Right lobe of liver (tissue), 6 donors: ENCODE data around the gene ARPC2. TPM values are rescaled to one million over a fixed set of nuclear protein-coding genes. Genes with fewer than 3 reads are reported as not detected.
A peak's percentile ranks its signal among the peaks of the same experiment; 100 is the strongest.

Experiments
- ATAC-seq, 4 donors: fragments of 200-7000 bp; cut with Tn5 transposase; one replicate each; pipeline ENCODE4 v1.9.1; 2020; ENCODE audit warnings: mild to moderate bottlenecking in 4 of 4, moderate library complexity in 4 of 4
- DNase-seq, 3 donors: peaks; one replicate each; pipeline ENCODE4 v3.0.0-alpha.2; 2020
- H3K27ac ChIP-seq, 3 donors: fragments of 200-600 bp; one replicate each; pipeline ENCODE4 v1.8.0; 2022
- H3K27me3 ChIP-seq, 2 donors: fragments of 200-600 bp; one replicate each; pipeline ENCODE4 v1.8.0; 2022
- H3K36me3 ChIP-seq, 4 donors: fragments of 200-600 bp; sonication (generic) in 1 of 4; one replicate each; pipeline versions ENCODE4 v1.5.1 to v1.8.0; 2017 to 2022; ENCODE audit warnings: control low read depth in 1 of 4
- H3K4me1 ChIP-seq, 4 donors: fragments of 200-600 bp; sonication (generic) in 1 of 4; one replicate each; pipeline versions ENCODE4 v1.5.1 to v1.8.0; 2017 to 2022; ENCODE audit warnings: control low read depth in 1 of 4
- H3K4me3 ChIP-seq, 3 donors: fragments of 200-600 bp; one replicate each; pipeline ENCODE4 v1.8.0; 2022
- H3K9me3 ChIP-seq, 4 donors: fragments of 200-600 bp; sonication (generic) in 1 of 4; one replicate each; pipeline versions ENCODE4 v1.5.1 to v1.8.0; 2017 to 2022; ENCODE audit warnings: control low read depth in 1 of 4
- POLR2A ChIP-seq: fragments of 450-650 bp; IDR thresholded peaks from one replicate; pipeline ENCODE4 v1.6.1; 2017; ENCODE audit warnings: antibody characterized with exemption, mild to moderate bottlenecking
- WGBS: methylation state at CpG from one replicate; pipeline ENCODE4 v1.1.6; 2018; ENCODE audit warnings: low coverage, low lambda C conversion rate; ENCODE audit not compliant: insufficient coverage; ENCODE audit errors: missing lambda C conversion rate; 5-methylcytosine and 5-hydroxymethylcytosine counted together
- intact Hi-C, 2 donors: fragments of 100-400 bp; cut with DNase I; formaldehyde crosslinking; loops; one replicate each; pipeline versions ENCODE4 v1.11.2 to v1.14.1; 2022
- total RNA-seq, 6 experiments: library from RNA; depleted of rRNA in 2 of 6; stranded (reverse); fragments of >200 nt in 2 of 6; fragmentation: NEBNext Ultra II Directional in 3 of 6; extraction: Animal tissue kit (Norgen Biotek cat#: 25700) in 3 of 6; gene quantifications; one replicate each; pipeline versions ENCODE4 v1.1.0 to v1.2.4, GENCODE V29; 2016 to 2023
- TF ChIP-seq, protein P1 (sequence below), 4 donors: fragments of 200-600 bp in 3 of 4; fragments of 450-650 bp in 1 of 4; IDR thresholded peaks; one replicate each; pipeline versions ENCODE4 v1.5.1 to v1.8.0; 2016 to 2022; ENCODE audit warnings: antibody characterized with exemption in 4 of 4, mild to moderate bottlenecking in 2 of 4
- donor health status: DM: no; HTN: yes; CAD: no.
- donor health status: DM: no; HTN: no; CAD: no.
- donor health status: DM: no; HTN: no; CAD: no.
- donor health status: DM: no; HTN: yes; CAD: no.
- donor health status: DM: no; HTN: yes; CAD: no.

The ARPC2 gene
- total RNA-seq, 6 experiments from 2014 or later = 54.9 to 110 (median 78.1) TPM

GRCh38 chr2:218293715-218294429 is 76.9 kb downstream of the ARPC2 start:
- Histone ChIP-seq H3K27ac (peak overlapping the region; percentile 95 to 100 (median 99)), H3K27me3 (no peaks in the 10 kb centered on the region), H3K36me3 (no peaks in the 10 kb centered on the region), H3K4me3 (no peak overlapping the region), H3K9me3 (no peaks in the 10 kb centered on the region), H3K4me1 (peaks cover 0 to 61% (median 28%) of the 10 kb centered on the region in 4 donors)
- 43% methylated on average over 5 of the region's 5 CpGs for WGBS
- TF ChIP-seq, protein P1, sequence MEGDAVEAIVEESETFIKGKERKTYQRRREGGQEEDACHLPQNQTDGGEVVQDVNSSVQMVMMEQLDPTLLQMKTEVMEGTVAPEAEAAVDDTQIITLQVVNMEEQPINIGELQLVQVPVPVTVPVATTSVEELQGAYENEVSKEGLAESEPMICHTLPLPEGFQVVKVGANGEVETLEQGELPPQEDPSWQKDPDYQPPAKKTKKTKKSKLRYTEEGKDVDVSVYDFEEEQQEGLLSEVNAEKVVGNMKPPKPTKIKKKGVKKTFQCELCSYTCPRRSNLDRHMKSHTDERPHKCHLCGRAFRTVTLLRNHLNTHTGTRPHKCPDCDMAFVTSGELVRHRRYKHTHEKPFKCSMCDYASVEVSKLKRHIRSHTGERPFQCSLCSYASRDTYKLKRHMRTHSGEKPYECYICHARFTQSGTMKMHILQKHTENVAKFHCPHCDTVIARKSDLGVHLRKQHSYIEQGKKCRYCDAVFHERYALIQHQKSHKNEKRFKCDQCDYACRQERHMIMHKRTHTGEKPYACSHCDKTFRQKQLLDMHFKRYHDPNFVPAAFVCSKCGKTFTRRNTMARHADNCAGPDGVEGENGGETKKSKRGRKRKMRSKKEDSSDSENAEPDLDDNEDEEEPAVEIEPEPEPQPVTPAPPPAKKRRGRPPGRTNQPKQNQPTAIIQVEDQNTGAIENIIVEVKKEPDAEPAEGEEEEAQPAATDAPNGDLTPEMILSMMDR (IDR thresholded peaks at IDR 0.05) = no peak
- no peak for TF ChIP-seq POLR2A
- ATAC-seq (no peak), DNase-seq (no peak)
- intact Hi-C loops = no loop called here

DNA sequence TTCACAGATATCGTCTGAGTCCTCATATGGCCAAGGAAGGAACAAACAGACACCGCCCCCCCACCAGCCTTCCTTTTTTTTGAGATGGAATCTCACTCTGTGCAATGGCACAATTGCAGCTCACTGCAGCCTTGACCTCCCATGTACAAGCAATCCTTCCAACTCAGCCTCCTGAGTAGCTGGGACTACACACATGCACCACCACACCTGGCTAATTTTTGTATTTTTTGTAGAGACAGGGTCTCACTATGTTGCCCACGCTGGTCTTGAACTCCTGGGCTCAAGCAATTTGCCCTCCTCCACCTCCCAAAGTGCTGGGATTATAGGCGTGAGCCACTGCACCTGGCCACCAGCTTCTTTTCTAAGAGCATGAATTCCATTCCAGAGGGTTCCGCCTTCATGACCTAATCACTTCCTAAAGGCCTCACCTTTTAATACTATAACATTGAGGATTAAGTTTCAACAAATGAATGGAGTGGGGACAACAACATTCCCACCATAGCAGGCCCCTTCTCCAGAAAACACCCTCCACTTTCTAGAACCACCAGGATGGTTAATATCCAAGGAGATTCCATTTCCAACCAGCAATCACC is 77.5 kb downstream of the ARPC2 start:
- Histone ChIP-seq H3K9me3 (no peaks in the 10 kb centered on the region), H3K27me3 (no peaks in the 10 kb centered on the region), H3K4me3 (no peak overlapping the region), H3K36me3 (no peaks in the 10 kb centered on the region), H3K27ac (peak overlapping the region; percentile 38 to 99 (median 43)), H3K4me1 (peaks cover 0 to 54% (median 23%) of the 10 kb centered on the region in 4 donors)
- DNase-seq (no peak), ATAC-seq (no peak)
- WGBS = 85% methylated on average over 2 of the region's 5 CpGs
- TF ChIP-seq POLR2A = no peak
- TF ChIP-seq, protein P1 (IDR thresholded peaks at IDR 0.05) = no peak
- intact Hi-C loops = no loop called here

DNA sequence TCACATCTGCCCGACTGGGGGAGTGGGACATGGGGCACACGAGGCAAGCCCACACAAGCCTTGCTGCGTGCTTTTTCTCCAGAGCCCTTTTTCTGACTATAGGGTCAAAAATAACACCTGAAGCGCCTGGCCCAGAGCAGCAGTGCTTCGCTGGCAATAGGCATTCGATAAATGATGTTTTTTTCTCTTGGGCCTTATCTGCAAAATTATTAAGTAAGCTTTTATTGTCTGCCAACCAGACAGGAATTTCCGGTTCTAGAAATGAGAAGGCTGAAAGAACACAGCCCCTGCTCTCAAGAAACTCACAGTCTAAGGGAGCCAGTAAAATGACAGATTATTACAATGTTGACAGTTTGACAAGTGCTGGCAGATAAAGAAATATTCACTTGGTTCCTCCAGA is 78.0 kb downstream of the ARPC2 start:
- 45% methylated on average over 5 of the region's 7 CpGs for WGBS
- Histone ChIP-seq H3K4me3 (no peak overlapping the region), H3K27me3 (no peaks in the 10 kb centered on the region), H3K27ac (peak overlapping the region; percentile 38 to 99 (median 43)), H3K9me3 (no peaks in the 10 kb centered on the region), H3K36me3 (no peaks in the 10 kb centered on the region), H3K4me1 (peaks cover 0 to 49% (median 21%) of the 10 kb centered on the region in 4 donors)
- no peak for ATAC-seq
- intact Hi-C loops = no loop called here
- no peak for DNase-seq
- TF ChIP-seq, protein P1 (IDR thresholded peaks at IDR 0.05) = no peak
- TF ChIP-seq POLR2A = no peak

DNA sequence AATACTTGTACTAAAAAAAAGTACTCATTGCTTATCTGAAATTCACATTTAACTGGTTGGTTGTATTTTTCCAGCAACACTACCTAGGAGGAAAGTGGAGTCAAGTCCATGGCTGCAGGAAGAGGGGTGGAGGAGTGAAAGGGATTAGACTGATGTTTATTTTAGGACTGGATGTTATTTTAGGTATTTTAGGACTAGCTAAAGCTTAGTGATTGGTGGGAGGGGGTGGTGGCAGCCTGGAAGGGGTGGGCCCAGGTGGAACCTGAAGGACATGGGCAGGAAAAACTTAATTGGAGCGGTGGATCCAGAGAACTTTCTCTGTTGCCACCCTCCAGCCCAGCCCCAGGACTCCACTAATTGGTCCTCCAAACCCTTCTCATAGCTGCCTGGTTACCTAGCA is 79.2 kb downstream of the ARPC2 start:
- ATAC-seq = no peak
- no peaks in the 10 kb centered on the region for H3K9me3 ChIP-seq
- intact Hi-C loops = no loop called here
- peak overlapping the region in 1 of 3 donors; percentile 31 for H3K27ac ChIP-seq
- 100% methylated on average over 1 of the region's 1 CpG for whole genome bisulfite sequencing
- H3K36me3 ChIP-seq = no peaks in the 10 kb centered on the region
- TF ChIP-seq, protein P1 (IDR thresholded peaks at IDR 0.05) = no peak
- TF ChIP-seq POLR2A = no peak
- no peaks in the 10 kb centered on the region for H3K27me3 ChIP-seq
- no peak overlapping the region for H3K4me3 ChIP-seq
- no peak for DNase-seq
- H3K4me1 ChIP-seq = peaks cover 0 to 38% (median 17%) of the 10 kb centered on the region in 4 donors
